Lung (tissue), 12 donors: ENCODE data around the gene GUCY2C. TPM values are rescaled to one million over a fixed set of nuclear protein-coding genes. Genes with fewer than 3 reads are reported as not detected.

Experiments used
- ATAC-seq: fragments of 200-7000 bp; cut with Tn5 transposase; one replicate; pipeline ENCODE4 v1.9.1; 2020; ENCODE audit warnings: moderate number of reproducible peaks; ENCODE audit not compliant: insufficient read depth, low FRiP score
- DNase-seq, 3 donors: peaks; one replicate each; pipeline ENCODE4 v3.0.0-alpha.2; 2013 to 2017
- H3K27ac ChIP-seq, 2 donors: one replicate each; pipeline ENCODE4 v1.5.1; 2013; ENCODE audit warnings: mild to moderate bottlenecking in 2 of 2, moderate library complexity in 2 of 2, control low read depth in 1 of 2, inconsistent platforms in 1 of 2, low read depth in 1 of 2, low read length in 1 of 2
- H3K27me3 ChIP-seq, 3 donors: one replicate each; pipeline ENCODE4 v1.5.1; 2013; ENCODE audit warnings: low read length in 2 of 3; ENCODE audit not compliant: control insufficient read depth in 3 of 3, insufficient read depth in 3 of 3
- H3K36me3 ChIP-seq, 4 donors: one replicate each; pipeline ENCODE4 v1.5.1; 2013; ENCODE audit warnings: low read length in 4 of 4, mild to moderate bottlenecking in 1 of 4, moderate library complexity in 1 of 4; ENCODE audit not compliant: control insufficient read depth in 4 of 4, insufficient read depth in 4 of 4
- H3K4me1 ChIP-seq, 5 donors: one replicate each; pipeline ENCODE4 v1.5.1; 2013; ENCODE audit warnings: low read length in 5 of 5, mild to moderate bottlenecking in 2 of 5, moderate library complexity in 1 of 5; ENCODE audit not compliant: control insufficient read depth in 5 of 5, insufficient read depth in 5 of 5
- H3K4me3 ChIP-seq: one replicate; pipeline ENCODE4 v1.5.1; 2013; ENCODE audit warnings: mild to moderate bottlenecking, control low read depth, moderate library complexity
- H3K9ac ChIP-seq, 2 donors: one replicate each; pipeline ENCODE4 v1.5.1; 2013; ENCODE audit warnings: low read length in 2 of 2, control low read depth in 1 of 2; ENCODE audit not compliant: insufficient read depth in 1 of 2
- H3K9me3 ChIP-seq, 4 donors: one replicate each; pipeline ENCODE4 v1.5.1; 2013; ENCODE audit warnings: low read length in 3 of 4, mild to moderate bottlenecking in 1 of 4, moderate library complexity in 1 of 4; ENCODE audit not compliant: control insufficient read depth in 4 of 4, insufficient read depth in 3 of 4
- CTCF ChIP-seq: IDR thresholded peaks from 2 replicates; pipeline ENCODE4 v1.5.1; 2012; ENCODE audit warnings: mild to moderate bottlenecking; ENCODE audit errors: control extremely low read depth, extremely low read depth
- WGBS, 2 donors: extraction: QIAGEN DNeasy Blood & Tissue Kit; methylation state at CpG; one replicate each; pipeline ENCODE4 v1.1.7; 2013; 5-methylcytosine and 5-hydroxymethylcytosine counted together
- polyA plus RNA-seq, 2 donors: library from polyadenylated mRNA; stranded (reverse); fragments of 200-250 nt; gene quantifications; one replicate each; pipeline ENCODE4 v1.2.1, GENCODE V29; 2013
- total RNA-seq, 2 donors: library from RNA; depleted of rRNA in 1 of 2; stranded (reverse); fragments of >200 nt in 1 of 2; gene quantifications; one replicate each; pipeline ENCODE4 v1.2.1, GENCODE V29; 2014 to 2021
- donor health status: control.
- donor health status: control.
- donor health status: Bipolar disorder and iron deficiency.
- donor health status: healthy.
- donor health status: DM: yes; HTN: yes; CAD: no.

GUCY2C gene
- total and polyA plus RNA-seq, 4 donors: 0.02 TPM; not detected in 3

GRCh38 chr12:14601692-14602478, 94.5 kb downstream of the GUCY2C start:
- H3K4me1 ChIP-seq: no peaks in the 10 kb centered on the region
- ATAC-seq: no peak
- DNase-seq: no peak
- H3K27ac ChIP-seq: no peak overlapping the region
- no peak for TF ChIP-seq CTCF
- peaks cover 0 to 5% (median under 1%) of the 10 kb centered on the region in 4 donors for H3K9me3 ChIP-seq
- no peaks in the 10 kb centered on the region for H3K27me3 ChIP-seq
- no peak overlapping the region for H3K4me3 ChIP-seq
- no peak overlapping the region for H3K9ac ChIP-seq
- 79 to 83% methylated on average over 4 of the region's 4 CpGs for WGBS, 2 donors
- no peaks in the 10 kb centered on the region for H3K36me3 ChIP-seq

- H3K4me1 ChIP-seq: no peaks in the 10 kb centered on the region
- H3K27ac ChIP-seq: no peak overlapping the region
- no peaks in the 10 kb centered on the region for H3K27me3 ChIP-seq
- no peak for DNase-seq
- H3K9me3 ChIP-seq: peaks cover 0 to 6% (median 0%) of the 10 kb centered on the region in 4 donors
- 91 to 97% methylated on average over 3 of the region's 3 CpGs for whole genome bisulfite sequencing, 2 donors
- H3K4me3 ChIP-seq: no peak overlapping the region
- no peak for TF ChIP-seq CTCF
- H3K36me3 ChIP-seq: no peaks in the 10 kb centered on the region
- no peak for ATAC-seq
- no peak overlapping the region for H3K9ac ChIP-seq
These were observed 98.9 kb downstream of the GUCY2C start for GRCh38 chr12:14597480-14597879.

GRCh38 chr12:14591719-14592118, 104.7 kb downstream of the GUCY2C start:
- ATAC-seq: no peak
- no peak overlapping the region for H3K4me3 ChIP-seq
- H3K9me3 ChIP-seq: peaks cover 0 to 4% (median 0%) of the 10 kb centered on the region in 4 donors
- H3K4me1 ChIP-seq: no peaks in the 10 kb centered on the region
- no peak overlapping the region for H3K9ac ChIP-seq
- no peak for DNase-seq
- H3K36me3 ChIP-seq: no peaks in the 10 kb centered on the region
- H3K27ac ChIP-seq: no peak overlapping the region
- no peak for TF ChIP-seq CTCF
- no peaks in the 10 kb centered on the region for H3K27me3 ChIP-seq
- 74 to 82% methylated on average over 1 of the region's 1 CpG for WGBS, 2 donors
